Mesendoderm (in vitro differentiated cells): ENCODE results near the gene TP53RK.

Experiments
- DNase-seq: peaks from one replicate; pipeline ENCODE4 v3.0.0; 2013
- H2AK5ac ChIP-seq: 2 replicates; pipeline ENCODE4 v1.6.1; 2013; ENCODE audit warnings: low read length, inconsistent platforms
- H2BK120ac ChIP-seq: 2 replicates; pipeline ENCODE4 v1.6.1; 2013; ENCODE audit warnings: low read depth, mild to moderate bottlenecking, low read length, moderate library complexity, mixed read lengths
- H2BK15ac ChIP-seq: replicated peaks from 2 replicates; pipeline ENCODE4 v1.6.1; 2013; ENCODE audit warnings: low read depth, mild to moderate bottlenecking, moderate library complexity
- H2BK5ac ChIP-seq: 2 replicates; pipeline ENCODE4 v1.6.1; 2013; ENCODE audit warnings: low read length, inconsistent platforms
- H3K18ac ChIP-seq: 2 replicates; pipeline ENCODE4 v1.6.1; 2013; ENCODE audit warnings: mild to moderate bottlenecking, low read length, mixed read lengths
- H3K23ac ChIP-seq: one replicate; pipeline ENCODE4 v1.6.1; 2013; ENCODE audit warnings: low read length
- H3K27ac ChIP-seq: 2 replicates; pipeline ENCODE4 v1.5.1; 2013; ENCODE audit warnings: low read depth, mild to moderate bottlenecking, inconsistent platforms, low read length, moderate library complexity
- H3K27me3 ChIP-seq: 2 replicates; pipeline ENCODE4 v1.6.1; 2013; ENCODE audit warnings: low read length, control low read depth, mild to moderate bottlenecking, inconsistent platforms; ENCODE audit not compliant: insufficient read depth, poor library complexity
- H3K36me3 ChIP-seq: 2 replicates; pipeline ENCODE4 v1.6.1; 2013; ENCODE audit warnings: low read length, inconsistent platforms; ENCODE audit not compliant: control insufficient read depth, insufficient read depth
- H3K4ac ChIP-seq: one replicate; pipeline ENCODE4 v1.6.1; 2013; ENCODE audit warnings: low read depth, mild to moderate bottlenecking, low read length, moderate library complexity
- H3K4me1 ChIP-seq: 2 replicates; pipeline ENCODE4 v1.6.1; 2013; ENCODE audit warnings: low read depth, low read length, inconsistent platforms; ENCODE audit not compliant: control insufficient read depth
- H3K4me2 ChIP-seq: 2 replicates; pipeline ENCODE4 v1.6.1; 2013; ENCODE audit warnings: low read length
- H3K4me3 ChIP-seq: 2 replicates; pipeline ENCODE4 v1.5.1; 2013; ENCODE audit warnings: mild to moderate bottlenecking, low read length
- H3K56ac ChIP-seq: one replicate; pipeline ENCODE4 v1.6.1; 2013; ENCODE audit warnings: low read length
- H3K79me1 ChIP-seq: 2 replicates; pipeline ENCODE4 v1.6.1; 2013; ENCODE audit warnings: low read length, inconsistent platforms
- H3K79me2 ChIP-seq: 2 replicates; pipeline ENCODE4 v1.6.1; 2013; ENCODE audit warnings: mild to moderate bottlenecking, low read length; ENCODE audit not compliant: control insufficient read depth, insufficient read depth
- H3K9ac ChIP-seq: 2 replicates; pipeline ENCODE4 v1.6.1; 2013; ENCODE audit warnings: low read length, inconsistent platforms
- H4K5ac ChIP-seq: one replicate; pipeline ENCODE4 v1.6.1; 2013; ENCODE audit warnings: low read length
- H4K8ac ChIP-seq: one replicate; pipeline ENCODE4 v1.6.1; 2013; ENCODE audit warnings: low read depth, mild to moderate bottlenecking, control low read depth, low read length, moderate library complexity
- WGBS: extraction: QIAGEN DNeasy Blood & Tissue Kit; methylation state at CpG from one replicate; pipeline ENCODE4 v1.1.7; 2013; ENCODE audit warnings: low lambda C conversion rate, missing lambda C conversion rate; ENCODE audit not compliant: insufficient coverage; ENCODE audit errors: extremely low coverage; 5-methylcytosine and 5-hydroxymethylcytosine counted together

Gene TP53RK

DNA sequence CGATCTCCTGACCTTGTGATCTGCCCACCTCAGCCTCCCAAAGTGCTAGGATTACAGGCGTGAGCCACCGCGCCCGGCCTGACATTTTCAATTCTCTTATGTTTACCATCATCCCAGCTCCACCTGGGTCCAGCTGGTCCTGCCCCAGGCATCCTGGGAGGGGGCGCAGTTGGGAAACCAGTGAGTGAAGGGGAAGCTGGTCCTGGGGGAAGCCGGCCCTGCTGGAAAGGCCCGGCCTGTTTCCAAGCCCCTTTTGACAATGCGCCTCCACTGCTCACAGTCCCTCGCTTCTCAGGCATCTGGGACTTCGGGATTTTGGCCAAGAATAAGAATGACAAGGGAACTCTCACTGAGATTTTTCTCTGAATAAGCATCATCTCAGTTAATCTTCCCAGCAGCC, 52.2 kb downstream of the TP53RK start:
- Histone ChIP-seq H3K4me1 (no peaks in the 10 kb centered on the region), H3K9ac (no peak overlapping the region), H4K5ac (no peak overlapping the region), H3K27ac (no peak overlapping the region), H3K79me2 (no peaks in the 10 kb centered on the region), H3K4me3 (no peak overlapping the region), H4K8ac (no peak overlapping the region), H3K56ac (no peak overlapping the region), H2BK5ac (no peak overlapping the region), H3K27me3 (peaks cover 2% of the 10 kb centered on the region), H3K36me3 (no peaks in the 10 kb centered on the region), H3K4me2 (no peak overlapping the region), H3K23ac (no peak overlapping the region), H2BK120ac (no peak overlapping the region), H2AK5ac (no peak overlapping the region), H2BK15ac (no peak overlapping the region), H3K18ac (no peak overlapping the region), H3K4ac (no peak overlapping the region), H3K79me1 (no peaks in the 10 kb centered on the region)
- no peak for DNase-seq
- WGBS, result no CpG with 5 or more reads among the region's 11 CpGs

DNA sequence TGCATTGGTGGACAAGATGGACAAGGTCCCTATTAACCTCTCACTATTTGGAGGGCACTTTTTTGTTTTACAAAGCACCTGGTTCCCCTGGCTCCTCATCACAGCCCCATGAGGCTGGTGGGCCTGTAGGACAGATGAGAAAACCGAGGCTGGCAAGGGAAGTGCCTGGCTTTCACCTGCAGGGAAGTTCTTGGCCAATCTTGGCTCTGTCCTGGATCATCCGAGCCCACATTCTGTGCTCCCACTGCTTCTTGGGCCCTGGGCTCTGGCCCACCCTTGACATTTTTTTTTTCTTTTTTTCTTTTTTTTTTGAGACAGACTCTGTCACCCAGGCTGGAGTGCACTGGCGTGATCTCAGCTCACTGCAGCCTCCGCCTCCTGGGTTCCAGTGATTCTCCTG, 52.7 kb downstream of the TP53RK start:
- Histone ChIP-seq H3K27ac (no peak overlapping the region), H4K5ac (no peak overlapping the region), H3K4ac (no peak overlapping the region), H2AK5ac (no peak overlapping the region), H3K56ac (no peak overlapping the region), H3K27me3 (peaks cover 2% of the 10 kb centered on the region), H3K79me1 (no peaks in the 10 kb centered on the region), H3K4me2 (no peak overlapping the region), H2BK15ac (no peak overlapping the region), H3K4me3 (no peak overlapping the region), H3K23ac (no peak overlapping the region), H3K79me2 (no peaks in the 10 kb centered on the region), H3K18ac (no peak overlapping the region), H2BK5ac (no peak overlapping the region), H2BK120ac (no peak overlapping the region), H3K4me1 (no peaks in the 10 kb centered on the region), H3K9ac (no peak overlapping the region), H3K36me3 (no peaks in the 10 kb centered on the region), H4K8ac (no peak overlapping the region)
- no peak for DNase-seq
- no CpG with 5 or more reads among the region's 4 CpGs for WGBS

DNA sequence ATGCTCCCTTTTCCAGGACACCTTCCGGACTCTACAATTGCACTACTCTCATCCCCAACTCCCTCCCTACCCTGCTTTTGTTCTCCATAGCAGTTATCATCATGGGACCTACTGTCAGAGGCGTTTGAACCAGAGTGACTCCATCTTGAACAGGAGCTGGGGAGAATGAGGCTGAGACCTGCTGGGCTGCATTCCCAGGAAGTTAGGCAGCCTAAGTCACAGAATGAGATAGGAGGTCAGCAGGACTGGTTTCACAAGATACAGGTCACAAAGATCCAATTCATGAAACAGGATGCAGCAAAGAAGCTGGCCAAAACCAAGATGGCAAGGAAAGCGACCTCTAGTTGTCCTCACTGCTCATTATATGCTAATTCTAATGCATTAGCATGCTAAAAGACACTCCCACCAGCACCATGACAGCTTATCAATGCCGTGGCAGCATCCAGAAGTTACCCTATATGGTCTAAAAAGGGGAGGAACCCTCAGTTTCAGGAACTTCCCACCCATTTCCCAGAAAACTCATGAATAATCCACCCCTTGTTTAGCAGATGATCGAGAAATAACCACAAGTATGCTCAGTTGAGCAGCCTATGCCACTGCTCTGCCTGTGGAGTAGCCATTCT, 53.6 kb downstream of the TP53RK start:
- H2AK5ac ChIP-seq, result no peak overlapping the region
- no peak overlapping the region for H4K8ac ChIP-seq
- H3K9ac ChIP-seq, result no peak overlapping the region
- no peaks in the 10 kb centered on the region for H3K4me1 ChIP-seq
- no peak overlapping the region for H2BK15ac ChIP-seq
- WGBS, result no CpG with 5 or more reads among the region's 5 CpGs
- H3K4me2 ChIP-seq, result no peak overlapping the region
- no peak overlapping the region for H3K4me3 ChIP-seq
- H3K23ac ChIP-seq, result no peak overlapping the region
- H3K4ac ChIP-seq, result no peak overlapping the region
- no peak overlapping the region for H4K5ac ChIP-seq
- no peaks in the 10 kb centered on the region for H3K79me2 ChIP-seq
- H3K27me3 ChIP-seq, result peaks cover 2% of the 10 kb centered on the region
- H3K36me3 ChIP-seq, result no peaks in the 10 kb centered on the region
- no peak overlapping the region for H3K56ac ChIP-seq
- no peak overlapping the region for H2BK5ac ChIP-seq
- no peaks in the 10 kb centered on the region for H3K79me1 ChIP-seq
- H3K18ac ChIP-seq, result no peak overlapping the region
- no peak overlapping the region for H2BK120ac ChIP-seq
- DNase-seq, result peak; percentile 19
- no peak overlapping the region for H3K27ac ChIP-seq

DNA sequence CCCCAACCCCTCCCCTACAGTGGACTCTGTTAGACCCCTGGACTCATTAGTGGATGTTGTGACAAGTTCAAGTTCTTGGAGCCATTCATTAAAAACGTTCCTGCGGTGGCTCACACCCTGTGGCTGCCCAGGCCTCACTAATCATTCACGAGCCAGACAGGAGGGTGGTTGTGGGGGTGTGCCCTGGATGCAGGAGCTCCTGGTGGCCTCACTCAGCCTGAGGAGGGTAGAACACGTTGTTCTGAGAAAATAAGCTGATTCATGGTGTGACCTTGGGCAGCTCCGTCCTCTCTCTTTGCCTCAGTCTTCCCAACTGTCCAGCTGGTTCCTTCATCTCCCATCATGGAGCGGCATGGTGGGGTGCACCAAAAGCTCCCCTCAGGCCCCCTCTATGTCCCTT, 54.7 kb downstream of the TP53RK start:
- Histone ChIP-seq H3K9ac (no peak overlapping the region), H3K36me3 (no peaks in the 10 kb centered on the region), H3K4me2 (no peak overlapping the region), H3K27me3 (peaks cover 2% of the 10 kb centered on the region), H2BK15ac (no peak overlapping the region), H2AK5ac (no peak overlapping the region), H4K8ac (no peak overlapping the region), H3K4me3 (no peak overlapping the region), H3K4me1 (no peaks in the 10 kb centered on the region), H3K56ac (no peak overlapping the region), H3K79me2 (no peaks in the 10 kb centered on the region), H3K18ac (no peak overlapping the region), H3K79me1 (no peaks in the 10 kb centered on the region), H4K5ac (no peak overlapping the region), H2BK5ac (no peak overlapping the region), H3K23ac (no peak overlapping the region), H3K27ac (no peak overlapping the region), H3K4ac (no peak overlapping the region), H2BK120ac (no peak overlapping the region)
- DNase-seq, result no peak
- no CpG with 5 or more reads among the region's 6 CpGs for WGBS
